Endothelial cell of umbilical vein (primary cell): ENCODE data around the gene ZNF524. TPM values are rescaled to one million over a fixed set of nuclear protein-coding genes. Genes with fewer than 3 reads are reported as not detected.

Experiments
- BruUV-seq: library from RNA; stranded (reverse); fragments of 400-500 nt; replicated peaks from 2 replicates; lab custom pipeline; 2021; lab: Mats Ljungman, UMichigan
- CTCF ChIA-PET: fragments of 300-600, 350-600 bp; sonication (Branson Sonifier 250); formaldehyde crosslinking; loops from one replicate; lab custom pipeline; 2021; ENCODE audit warnings: antibody characterized with exemption, inconsistent platforms; lab: Charles Lee
- POLR2A ChIA-PET: fragments of 300-600, 350-600 bp; sonication (Branson Sonifier 250); formaldehyde crosslinking; loops from one replicate; lab custom pipeline; 2021; ENCODE audit warnings: antibody characterized with exemption, inconsistent platforms; lab: Charles Lee
- DNase-seq: peaks from one replicate; pipeline ENCODE4 v3.0.0-alpha.2; 2011; ENCODE audit warnings: low read depth, low spot score
- FAIRE-seq: peaks from 2 replicates; lab custom pipeline; 2011; peaks lifted over from hg19 to GRCh38; lab: Jason Lieb, UNC
- H2AFZ ChIP-seq: 2 replicates; pipeline ENCODE4 v1.6.0; 2012; ENCODE audit warnings: low read depth, low read length, control low read depth, inconsistent platforms
- H3K27ac ChIP-seq: 2 replicates; pipeline ENCODE4 v1.5.1; 2011; ENCODE audit warnings: low read depth, mild to moderate bottlenecking, control low read depth, low read length, moderate library complexity; ENCODE audit not compliant: insufficient read depth
- H3K27me3 ChIP-seq, 2 experiments: 2 replicates each; pipeline versions ENCODE4 v1.6.0 to v1.6.1; 2011; ENCODE audit warnings: low read length in 2 of 2, mixed read lengths in 1 of 2; ENCODE audit not compliant: control insufficient read depth in 2 of 2, insufficient read depth in 2 of 2
- H3K36me3 ChIP-seq, 2 experiments: 2 replicates in 1 of 2; 3 replicates in 1 of 2; pipeline ENCODE4 v1.5.1; 2011; ENCODE audit warnings: low read length in 2 of 2, mild to moderate bottlenecking in 1 of 2, moderate library complexity in 1 of 2; ENCODE audit not compliant: control insufficient read depth in 2 of 2, insufficient read depth in 2 of 2; ENCODE audit errors: extremely low read depth in 1 of 2
- H3K4me1 ChIP-seq: 3 replicates; pipeline ENCODE4 v1.5.1; 2011; ENCODE audit warnings: mild to moderate bottlenecking, low read length; ENCODE audit not compliant: control insufficient read depth, insufficient read depth; ENCODE audit errors: extremely low read depth
- H3K4me2 ChIP-seq: 2 replicates; pipeline ENCODE4 v1.6.1; 2011; ENCODE audit warnings: low read length, control low read depth, mixed read lengths; ENCODE audit not compliant: insufficient read depth
- H3K4me3 ChIP-seq, 3 experiments: fragments of 200-600 bp in 1 of 3; sonication (generic), shearing (Covaris generic) in 1 of 3; replicated peaks in 1 of 3; 2 replicates each; pipeline ENCODE4 v1.5.1; 2011 to 2016; ENCODE audit warnings: control low read depth in 3 of 3, low read length in 3 of 3, mild to moderate bottlenecking in 2 of 3, inconsistent platforms in 1 of 3, low read depth in 1 of 3, moderate library complexity in 1 of 3; ENCODE audit not compliant: insufficient read depth in 1 of 3
- H3K79me2 ChIP-seq: 2 replicates; pipeline ENCODE4 v1.6.0; 2012; ENCODE audit warnings: low read length, inconsistent platforms; ENCODE audit not compliant: control insufficient read depth, insufficient read depth
- H3K9ac ChIP-seq: replicated peaks from 2 replicates; pipeline ENCODE3; 2011; ENCODE audit warnings: low read length, control low read depth; ENCODE audit not compliant: insufficient read depth; ENCODE audit errors: extremely low read depth
- H3K9me1 ChIP-seq: replicated peaks from 3 replicates; pipeline ENCODE4 v1.6.0; 2011; ENCODE audit warnings: mild to moderate bottlenecking, low read length; ENCODE audit not compliant: control insufficient read depth, insufficient read depth; ENCODE audit errors: extremely low read depth
- H3K9me3 ChIP-seq: replicated peaks from 2 replicates; pipeline ENCODE4 v1.5.1; 2012; ENCODE audit warnings: low read length, inconsistent platforms; ENCODE audit not compliant: control insufficient read depth, insufficient read depth
- H4K20me1 ChIP-seq: replicated peaks from 2 replicates; pipeline ENCODE3; 2011; ENCODE audit warnings: mild to moderate bottlenecking, low read length; ENCODE audit not compliant: control insufficient read depth, insufficient read depth; ENCODE audit errors: extremely low read depth
- EZH2 ChIP-seq: IDR thresholded peaks from 2 replicates; pipeline ENCODE4 v1.6.1; 2012; ENCODE audit warnings: borderline replicate concordance, low read depth, mild to moderate bottlenecking, moderate library complexity, low read length, inconsistent platforms; ENCODE audit not compliant: severe bottlenecking
- FOS ChIP-seq: IDR thresholded peaks from 2 replicates; pipeline ENCODE4 v1.6.1; 2011; ENCODE audit warnings: mild to moderate bottlenecking, low read length, moderate library complexity, borderline replicate concordance; ENCODE audit not compliant: insufficient read depth
- GATA2 ChIP-seq: IDR thresholded peaks from 2 replicates; pipeline ENCODE4 v1.7.0; 2011; ENCODE audit warnings: low read depth, mild to moderate bottlenecking, moderate library complexity, mixed read lengths, low read length; ENCODE audit not compliant: insufficient read length, insufficient read depth
- JUN ChIP-seq: IDR thresholded peaks from 2 replicates; pipeline ENCODE4 v1.6.1; 2011; ENCODE audit warnings: borderline replicate concordance, low read depth; ENCODE audit not compliant: insufficient read length, insufficient read depth
- MYC ChIP-seq: IDR thresholded peaks from one replicate; pipeline ENCODE4 v1.6.1; 2011; ENCODE audit warnings: mild to moderate bottlenecking, low read depth, low read length
- POLR2A ChIP-seq: IDR thresholded peaks from 2 replicates; pipeline ENCODE4 v1.6.1; 2012; ENCODE audit warnings: low read depth, mild to moderate bottlenecking, control low read depth, low read length
- POLR2AphosphoS5 ChIP-seq: IDR thresholded peaks from 2 replicates; pipeline ENCODE4 v1.6.1; 2012; ENCODE audit warnings: low read depth, mild to moderate bottlenecking, control low read depth, low read length, moderate library complexity; ENCODE audit not compliant: insufficient read depth
- dilution Hi-C: fragments of 300-500 bp; cut with MboI; formaldehyde crosslinking; loops from one replicate; pipeline ENCODE4 v1.15.0; 2019; ENCODE audit warnings: low sequenced_read_pairs; ENCODE audit not compliant: extremely low pct_ligation_motif_present
- intact Hi-C: fragments of 100-400 bp; cut with micrococcal nuclease; formaldehyde crosslinking; loops from one replicate; pipeline ENCODE4 v1.10.0; 2022
- polyA plus RNA-seq, 4 experiments: library from polyadenylated mRNA; depleted of rRNA in 3 of 4; stranded (reverse) in 3 of 4; unstranded in 1 of 4; fragments of >200 nt; gene quantifications; 2 replicates each; pipeline versions ENCODE4 v1.2.1 to v1.2.3, GENCODE V29; 2011 to 2012; ENCODE audit warnings: missing spikeins in 1 of 4
- total RNA-seq: library from RNA; stranded (reverse); gene quantifications from 2 replicates; pipeline ENCODE4 v1.2.3, GENCODE V29; 2021
- TF ChIP-seq, protein P1 (sequence below): IDR thresholded peaks from 2 replicates; pipeline ENCODE4 v1.6.1; 2011; ENCODE audit not compliant: insufficient read depth, insufficient read length
- TF ChIP-seq, protein P2 (sequence below), 2 donors: IDR thresholded peaks; 1 replicate in 1 of 2; 2 replicates in 1 of 2; pipeline ENCODE4 v1.5.1; 2011; ENCODE audit warnings: low read length in 2 of 2, mild to moderate bottlenecking in 2 of 2, moderate library complexity in 2 of 2, control low read depth in 1 of 2, inconsistent platforms in 1 of 2, low read depth in 1 of 2; ENCODE audit not compliant: insufficient read depth in 1 of 2; ENCODE audit errors: extremely low read depth in 1 of 2

Gene ZNF524
- total and polyA plus RNA-seq, 2 donors (not counting 3 experiments of a cell fraction or from before 2014, with no cell fraction given) = 15.2 to 15.4 TPM

DNA sequence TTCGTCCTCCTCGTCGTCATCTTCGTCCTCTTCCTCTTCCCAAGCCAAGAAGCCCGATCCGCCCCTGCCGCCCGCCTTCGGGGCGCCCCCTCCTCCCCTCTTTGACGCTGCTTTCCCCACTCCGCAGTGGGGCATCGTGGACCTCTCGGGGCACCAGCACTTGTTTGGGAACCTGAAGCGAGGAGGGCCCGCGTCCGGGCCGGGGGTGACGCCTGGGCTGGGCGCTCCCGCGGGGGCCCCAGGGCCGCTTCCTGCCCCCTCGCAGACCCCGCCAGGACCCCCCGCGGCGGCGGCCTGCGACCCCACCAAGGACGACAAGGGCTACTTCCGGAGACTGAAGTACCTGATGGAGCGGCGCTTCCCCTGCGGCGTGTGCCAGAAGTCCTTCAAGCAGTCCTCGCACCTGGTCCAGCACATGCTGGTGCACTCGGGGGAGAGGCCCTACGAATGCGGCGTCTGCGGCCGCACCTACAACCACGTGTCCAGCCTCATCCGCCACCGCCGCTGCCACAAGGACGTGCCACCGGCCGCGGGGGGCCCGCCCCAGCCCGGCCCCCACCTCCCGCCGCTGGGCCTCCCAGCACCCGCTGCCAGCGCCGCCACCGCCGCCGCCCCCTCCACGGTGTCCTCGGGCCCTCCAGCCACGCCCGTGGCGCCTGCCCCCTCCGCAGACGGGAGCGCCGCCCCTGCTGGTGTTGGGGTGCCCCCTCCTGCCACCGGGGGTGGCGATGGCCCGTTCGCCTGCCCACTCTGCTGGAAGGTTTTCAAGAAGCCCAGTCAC, 14.0 kb downstream of the ZNF524 start:
- POLR2A ChIA-PET = no interaction called here
- Histone ChIP-seq H3K4me1 (peaks cover 2% of the 10 kb centered on the region), H3K9me3 (no peaks in the 10 kb centered on the region), H4K20me1 (no peaks in the 10 kb centered on the region), H3K27ac (no peak overlapping the region), H3K9ac (no peak overlapping the region), H3K4me2 (no peak overlapping the region), H3K27me3 (no peaks in the 10 kb centered on the region), H2AFZ (no peak overlapping the region), H3K4me3 (no peak overlapping the region), H3K79me2 (peaks cover 11% of the 10 kb centered on the region), H3K36me3 (peaks cover 2 to 24% of the 10 kb centered on the region in 2 experiments), H3K9me1 (no peaks in the 10 kb centered on the region)
- intact Hi-C loops (no loop called here), dilution Hi-C loops (no loop called here)
- FAIRE-seq (no peak), DNase-seq (no peak)
- no TSS peak for BruUV-seq
- TF ChIP-seq MYC (no peak), EZH2 (no peak), POLR2AphosphoS5 (no peak), FOS (no peak), GATA2 (no peak), POLR2A (no peak), JUN (no peak)
- TF ChIP-seq, protein P1, sequence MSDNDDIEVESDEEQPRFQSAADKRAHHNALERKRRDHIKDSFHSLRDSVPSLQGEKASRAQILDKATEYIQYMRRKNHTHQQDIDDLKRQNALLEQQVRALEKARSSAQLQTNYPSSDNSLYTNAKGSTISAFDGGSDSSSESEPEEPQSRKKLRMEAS = no peak
- TF ChIP-seq, protein P2, sequence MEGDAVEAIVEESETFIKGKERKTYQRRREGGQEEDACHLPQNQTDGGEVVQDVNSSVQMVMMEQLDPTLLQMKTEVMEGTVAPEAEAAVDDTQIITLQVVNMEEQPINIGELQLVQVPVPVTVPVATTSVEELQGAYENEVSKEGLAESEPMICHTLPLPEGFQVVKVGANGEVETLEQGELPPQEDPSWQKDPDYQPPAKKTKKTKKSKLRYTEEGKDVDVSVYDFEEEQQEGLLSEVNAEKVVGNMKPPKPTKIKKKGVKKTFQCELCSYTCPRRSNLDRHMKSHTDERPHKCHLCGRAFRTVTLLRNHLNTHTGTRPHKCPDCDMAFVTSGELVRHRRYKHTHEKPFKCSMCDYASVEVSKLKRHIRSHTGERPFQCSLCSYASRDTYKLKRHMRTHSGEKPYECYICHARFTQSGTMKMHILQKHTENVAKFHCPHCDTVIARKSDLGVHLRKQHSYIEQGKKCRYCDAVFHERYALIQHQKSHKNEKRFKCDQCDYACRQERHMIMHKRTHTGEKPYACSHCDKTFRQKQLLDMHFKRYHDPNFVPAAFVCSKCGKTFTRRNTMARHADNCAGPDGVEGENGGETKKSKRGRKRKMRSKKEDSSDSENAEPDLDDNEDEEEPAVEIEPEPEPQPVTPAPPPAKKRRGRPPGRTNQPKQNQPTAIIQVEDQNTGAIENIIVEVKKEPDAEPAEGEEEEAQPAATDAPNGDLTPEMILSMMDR (IDR thresholded peaks at IDR 0.05; ENCODE audit: extremely low read depth in 1 of 2, insufficient read depth in 1 of 2, low read depth in 1 of 2, low read length in 2 of 2) = no peak
- CTCF ChIA-PET = no interaction called here
